Smooth muscle cell of the brain vasculature (primary cell): Measurements from ENCODE around the gene PEMT.
"Not testable (repeated sequence)": the region's sequence is repeated elsewhere in the genome, so short reads cannot be mapped to it uniquely, and the experiment has no call there.

ENCODE experiments used
- DNase-seq: peaks from one replicate; pipeline ENCODE4 v3.0.0-alpha.2; 2012; ENCODE audit warnings: low read depth, low spot score

The PEMT gene

GRCh38 chr17:17591355-17592298 is at the start of gene PEMT:
Gene PEMT, minus strand, starts transcription at chr17:17591708. Its CDS starts 82 bp downstream, at chr17:17591626.
- DNase-seq = peak; percentile 98

GRCh38 chr17:17639661-17640270 is 48.3 kb upstream of the PEMT start:
- not testable (repeated sequence) for DNase-seq

GRCh38 chr17:17638467-17638866 is 47.0 kb upstream of the PEMT start:
- no peak for DNase-seq

- no peak for DNase-seq
Observed at GRCh38 chr17:17636272-17636885, 44.9 kb upstream of the PEMT start.

- DNase-seq = not testable (repeated sequence)
Observed at GRCh38 chr17:17635537-17636271, 44.2 kb upstream of the PEMT start.

- DNase-seq = no peak
Observed at GRCh38 chr17:17635126-17635525, 43.6 kb upstream of the PEMT start.

- DNase-seq = no peak
Observed at GRCh38 chr17:17633310-17633709, 41.8 kb upstream of the PEMT start.

- not testable (repeated sequence) for DNase-seq
Observed at GRCh38 chr17:17632690-17633089, 41.2 kb upstream of the PEMT start.

GRCh38 chr17:17628388-17629008 is 37.0 kb upstream of the PEMT start:
- no peak for DNase-seq

GRCh38 chr17:17626840-17627239 is 35.3 kb upstream of the PEMT start:
- DNase-seq = no peak

GRCh38 chr17:17626151-17626805 is 34.8 kb upstream of the PEMT start:
- no peak for DNase-seq

GRCh38 chr17:17624741-17625140 is 33.2 kb upstream of the PEMT start:
- no peak for DNase-seq

- DNase-seq = no peak
Observed at GRCh38 chr17:17623904-17624303, 32.4 kb upstream of the PEMT start.

GRCh38 chr17:17621254-17621653 is 29.7 kb upstream of the PEMT start:
- no peak for DNase-seq

GRCh38 chr17:17613708-17614114 is 22.2 kb upstream of the PEMT start:
- peak; percentile 26 for DNase-seq

GRCh38 chr17:17612085-17613022 is 20.8 kb upstream of the PEMT start:
- DNase-seq = no peak

GRCh38 chr17:17609121-17609520 is 17.6 kb upstream of the PEMT start:
- DNase-seq = no peak

- no peak for DNase-seq
Observed at GRCh38 chr17:17606416-17607000, 15.0 kb upstream of the PEMT start.

- DNase-seq = no peak
Observed at GRCh38 chr17:17605729-17606088, 14.2 kb upstream of the PEMT start.
